Myocyte (in vitro differentiated cells): ENCODE data around the gene HMX1. TPM values are rescaled to one million over a fixed set of nuclear protein-coding genes. Genes with fewer than 3 reads are reported as not detected.

Source experiments
- DNase-seq: peaks from one replicate; pipeline ENCODE4 v3.0.0-alpha.2; 2012; ENCODE audit warnings: low read depth
- total RNA-seq: library from RNA; depleted of rRNA; stranded (reverse); fragments of >200 nt; gene quantifications from 2 replicates; pipeline ENCODE4 v1.2.3, GENCODE V29; 2014

Gene HMX1
- total RNA-seq, 1 donor from 2014 or later, result not detected

- no peak for DNase-seq
These were observed 50.3 kb downstream of the HMX1 start for GRCh38 chr4:8821151-8821950.

- DNase-seq, result no peak
These were observed 51.2 kb downstream of the HMX1 start for GRCh38 chr4:8820178-8821102.

- DNase-seq, result no peak
These were observed 52.0 kb downstream of the HMX1 start for GRCh38 chr4:8819473-8820177.

GRCh38 chr4:8819019-8819418 lies 52.6 kb downstream of the HMX1 start:
- DNase-seq, result no peak

- DNase-seq, result no peak
These were observed 53.4 kb downstream of the HMX1 start for GRCh38 chr4:8818063-8818881.

- no peak for DNase-seq
These were observed 53.9 kb downstream of the HMX1 start for GRCh38 chr4:8817813-8818062.

GRCh38 chr4:8817096-8817812 lies 54.4 kb downstream of the HMX1 start:
- DNase-seq, result no peak
